Measurements from ENCODE around the gene CGNL1.
A peak's percentile ranks its signal among the peaks of the same experiment; 100 is the strongest.

Gene CGNL1

GRCh38 chr15:57330619-57331340, 45.5 kb upstream of the CGNL1 start:
- Histone ChIP-seq H3F3A (ENCODE audit: low read depth) (no peaks in the 10 kb centered on the region), H3K36me3 (ENCODE audit: insufficient read depth, low read length) (no peaks in the 10 kb centered on the region), H2AFZ (ENCODE audit: low read length) (no peak overlapping the region), H3K4me3 (ENCODE audit: low read length, poor library complexity, severe bottlenecking) (no peak overlapping the region), H4K20me1 (ENCODE audit: insufficient read depth, low read length, poor library complexity, severe bottlenecking) (no peaks in the 10 kb centered on the region), H3K27me3 (ENCODE audit: insufficient read depth, low read length, poor library complexity, severe bottlenecking) (no peaks in the 10 kb centered on the region), H3K9ac (ENCODE audit: low read depth, low read length, poor library complexity, severe bottlenecking) (peak overlapping the region; percentile 33), H3K4me2 (ENCODE audit: low read depth, low read length, poor library complexity, severe bottlenecking) (peak overlapping the region; percentile 53), H3K9me3 (ENCODE audit: insufficient read depth, low read depth, low read length) (no peaks in the 10 kb centered on the region), H3K4me1 (ENCODE audit: insufficient read depth, low read length, poor library complexity, severe bottlenecking) (peaks cover 13% of the 10 kb centered on the region), H3K9me2 (replicated peaks; ENCODE audit: low read depth, low read length) (no peaks in the 10 kb centered on the region), H3K79me2 (ENCODE audit: insufficient read depth, low read length) (no peaks in the 10 kb centered on the region)
- no peak for TF ChIP-seq EZH2phosphoT487 (IDR thresholded peaks at IDR 0.05; ENCODE audit: borderline replicate concordance)
- no peak for TF ChIP-seq CTCF (conservative IDR thresholded peaks at IDR 0.05; ENCODE audit: low read length)

- Histone ChIP-seq H3K79me2 (ENCODE audit: insufficient read depth, low read length) (no peaks in the 10 kb centered on the region), H4K20me1 (ENCODE audit: insufficient read depth, low read length, poor library complexity, severe bottlenecking) (no peaks in the 10 kb centered on the region), H3K9me3 (ENCODE audit: insufficient read depth, low read depth, low read length) (no peaks in the 10 kb centered on the region), H3K36me3 (ENCODE audit: insufficient read depth, low read length) (no peaks in the 10 kb centered on the region), H3F3A (ENCODE audit: low read depth) (no peaks in the 10 kb centered on the region), H3K4me3 (ENCODE audit: low read length, poor library complexity, severe bottlenecking) (no peak overlapping the region), H3K4me1 (ENCODE audit: insufficient read depth, low read length, poor library complexity, severe bottlenecking) (peaks cover 13% of the 10 kb centered on the region), H2AFZ (ENCODE audit: low read length) (no peak overlapping the region), H3K9me2 (replicated peaks; ENCODE audit: low read depth, low read length) (no peaks in the 10 kb centered on the region), H3K9ac (ENCODE audit: low read depth, low read length, poor library complexity, severe bottlenecking) (no peak overlapping the region), H3K27me3 (ENCODE audit: insufficient read depth, low read length, poor library complexity, severe bottlenecking) (no peaks in the 10 kb centered on the region), H3K4me2 (ENCODE audit: low read depth, low read length, poor library complexity, severe bottlenecking) (no peak overlapping the region)
- TF ChIP-seq CTCF (conservative IDR thresholded peaks at IDR 0.05; ENCODE audit: low read length) (no peak), EZH2phosphoT487 (IDR thresholded peaks at IDR 0.05; ENCODE audit: borderline replicate concordance) (no peak)
Observed at GRCh38 chr15:57332326-57332725, 44.0 kb upstream of the CGNL1 start.

GRCh38 chr15:57333487-57333886, 42.8 kb upstream of the CGNL1 start:
- no peaks in the 10 kb centered on the region for H3F3A ChIP-seq (ENCODE audit: low read depth)
- no peaks in the 10 kb centered on the region for H3K79me2 ChIP-seq (ENCODE audit: insufficient read depth, low read length)
- H3K4me1 ChIP-seq (ENCODE audit: insufficient read depth, low read length, poor library complexity, severe bottlenecking): peaks cover 18% of the 10 kb centered on the region
- H4K20me1 ChIP-seq (ENCODE audit: insufficient read depth, low read length, poor library complexity, severe bottlenecking): no peaks in the 10 kb centered on the region
- no peak overlapping the region for H3K4me3 ChIP-seq (ENCODE audit: low read length, poor library complexity, severe bottlenecking)
- no peaks in the 10 kb centered on the region for H3K9me2 ChIP-seq (replicated peaks; ENCODE audit: low read depth, low read length)
- no peak overlapping the region for H3K4me2 ChIP-seq (ENCODE audit: low read depth, low read length, poor library complexity, severe bottlenecking)
- no peaks in the 10 kb centered on the region for H3K27me3 ChIP-seq (ENCODE audit: insufficient read depth, low read length, poor library complexity, severe bottlenecking)
- H3K36me3 ChIP-seq (ENCODE audit: insufficient read depth, low read length): no peaks in the 10 kb centered on the region
- TF ChIP-seq EZH2phosphoT487 (IDR thresholded peaks at IDR 0.05; ENCODE audit: borderline replicate concordance) (no peak), CTCF (conservative IDR thresholded peaks at IDR 0.05; ENCODE audit: low read length) (no peak)
- H3K9ac ChIP-seq (ENCODE audit: low read depth, low read length, poor library complexity, severe bottlenecking): no peak overlapping the region
- no peak overlapping the region for H2AFZ ChIP-seq (ENCODE audit: low read length)
- H3K9me3 ChIP-seq (ENCODE audit: insufficient read depth, low read depth, low read length): no peaks in the 10 kb centered on the region

Measured in Loucy (cell line).